HL-60 (cell line): ENCODE results near the gene CNTNAP5.

ENCODE experiments used
- DNase-seq, 2 experiments: peaks; one replicate each; pipeline ENCODE4 v3.0.0-alpha.2; 2010 to 2020; ENCODE audit warnings: low read depth in 1 of 2, low spot score in 1 of 2
- H3K27ac ChIP-seq: fragments of 250-450 bp; sonication (Bioruptor Pico); replicated peaks from 2 replicates; pipeline ENCODE4 v1.5.1; 2020; ENCODE audit warnings: mild to moderate bottlenecking, moderate library complexity
- H3K27me3 ChIP-seq: fragments of 250-450 bp; sonication (Bioruptor Pico); 2 replicates; pipeline ENCODE4 v1.5.1; 2021; ENCODE audit warnings: mild to moderate bottlenecking, moderate library complexity; ENCODE audit not compliant: insufficient read depth, poor library complexity, severe bottlenecking
- H3K4me3 ChIP-seq: replicated peaks from 2 replicates; pipeline ENCODE4 v1.5.1; 2011; ENCODE audit warnings: mild to moderate bottlenecking, control low read depth, low read length; ENCODE audit not compliant: insufficient read depth
- CTCF ChIP-seq: IDR thresholded peaks from one replicate; pipeline ENCODE4 v1.5.1; 2011; ENCODE audit warnings: low read length, control low read depth, inconsistent platforms; ENCODE audit not compliant: insufficient read depth
- GABPA ChIP-seq: IDR thresholded peaks from 2 replicates; pipeline ENCODE4 v1.6.1; 2012; ENCODE audit warnings: low read depth
- POLR2AphosphoS5 ChIP-seq: IDR thresholded peaks from 2 replicates; pipeline ENCODE4 v1.6.1; 2012; ENCODE audit warnings: low read depth
- SPI1 ChIP-seq: IDR thresholded peaks from 2 replicates; pipeline ENCODE4 v1.6.1; 2012; ENCODE audit warnings: low read depth, mild to moderate bottlenecking, borderline replicate concordance
- TF ChIP-seq, protein P1 (sequence below): IDR thresholded peaks from 2 replicates; pipeline ENCODE4 v1.6.1; 2012; ENCODE audit warnings: low read depth; ENCODE audit not compliant: insufficient replicate concordance

The CNTNAP5 gene

DNA sequence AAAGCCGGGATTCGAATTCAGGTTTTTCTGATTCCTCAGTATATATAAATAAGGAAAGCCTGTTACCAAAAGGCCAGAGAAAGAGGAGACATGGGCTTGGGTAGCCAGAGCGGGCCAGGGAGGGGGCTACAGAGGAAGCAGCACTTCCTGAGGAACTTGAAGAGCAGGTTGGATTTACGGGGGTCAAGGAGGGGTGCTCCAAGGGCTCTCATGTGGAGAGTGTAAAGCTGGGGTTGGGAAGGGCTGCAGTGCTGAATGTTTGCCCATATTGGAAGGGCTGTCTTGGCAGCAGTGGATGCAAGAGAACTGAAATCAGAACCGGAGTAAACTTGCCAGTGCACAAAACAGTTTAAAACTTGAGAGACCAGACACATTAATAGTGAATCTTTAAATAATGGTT lies 511.5 kb downstream of the CNTNAP5 start:
- no peak overlapping the region for H3K27ac ChIP-seq
- TF ChIP-seq SPI1 (no peak), GABPA (no peak), CTCF (no peak), POLR2AphosphoS5 (no peak)
- TF ChIP-seq, protein P1, sequence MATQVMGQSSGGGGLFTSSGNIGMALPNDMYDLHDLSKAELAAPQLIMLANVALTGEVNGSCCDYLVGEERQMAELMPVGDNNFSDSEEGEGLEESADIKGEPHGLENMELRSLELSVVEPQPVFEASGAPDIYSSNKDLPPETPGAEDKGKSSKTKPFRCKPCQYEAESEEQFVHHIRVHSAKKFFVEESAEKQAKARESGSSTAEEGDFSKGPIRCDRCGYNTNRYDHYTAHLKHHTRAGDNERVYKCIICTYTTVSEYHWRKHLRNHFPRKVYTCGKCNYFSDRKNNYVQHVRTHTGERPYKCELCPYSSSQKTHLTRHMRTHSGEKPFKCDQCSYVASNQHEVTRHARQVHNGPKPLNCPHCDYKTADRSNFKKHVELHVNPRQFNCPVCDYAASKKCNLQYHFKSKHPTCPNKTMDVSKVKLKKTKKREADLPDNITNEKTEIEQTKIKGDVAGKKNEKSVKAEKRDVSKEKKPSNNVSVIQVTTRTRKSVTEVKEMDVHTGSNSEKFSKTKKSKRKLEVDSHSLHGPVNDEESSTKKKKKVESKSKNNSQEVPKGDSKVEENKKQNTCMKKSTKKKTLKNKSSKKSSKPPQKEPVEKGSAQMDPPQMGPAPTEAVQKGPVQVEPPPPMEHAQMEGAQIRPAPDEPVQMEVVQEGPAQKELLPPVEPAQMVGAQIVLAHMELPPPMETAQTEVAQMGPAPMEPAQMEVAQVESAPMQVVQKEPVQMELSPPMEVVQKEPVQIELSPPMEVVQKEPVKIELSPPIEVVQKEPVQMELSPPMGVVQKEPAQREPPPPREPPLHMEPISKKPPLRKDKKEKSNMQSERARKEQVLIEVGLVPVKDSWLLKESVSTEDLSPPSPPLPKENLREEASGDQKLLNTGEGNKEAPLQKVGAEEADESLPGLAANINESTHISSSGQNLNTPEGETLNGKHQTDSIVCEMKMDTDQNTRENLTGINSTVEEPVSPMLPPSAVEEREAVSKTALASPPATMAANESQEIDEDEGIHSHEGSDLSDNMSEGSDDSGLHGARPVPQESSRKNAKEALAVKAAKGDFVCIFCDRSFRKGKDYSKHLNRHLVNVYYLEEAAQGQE = no peak
- DNase-seq = no peak
- H3K27me3 ChIP-seq = no peaks in the 10 kb centered on the region
- H3K4me3 ChIP-seq = no peak overlapping the region

DNA sequence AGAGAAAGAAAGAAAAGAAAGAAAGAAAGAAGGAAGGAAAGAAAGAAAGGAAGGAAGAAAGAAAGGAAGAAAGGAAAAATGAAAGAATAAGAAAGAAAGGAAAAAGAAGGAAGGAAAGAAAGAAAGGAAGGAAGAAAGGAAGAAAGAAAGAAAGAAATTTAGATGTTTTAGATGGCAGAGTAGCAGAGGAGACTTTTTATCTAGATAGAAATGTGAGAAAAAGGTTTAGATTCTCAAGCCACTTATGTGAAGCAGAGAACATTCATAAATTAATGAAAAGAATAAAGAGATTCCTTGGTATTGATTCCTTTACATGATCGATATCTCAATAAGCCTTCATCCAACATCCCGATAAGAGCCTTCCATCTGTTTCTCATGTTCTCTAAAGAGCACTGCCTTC lies 513.5 kb downstream of the CNTNAP5 start:
- no peak for TF ChIP-seq POLR2AphosphoS5
- no peak for TF ChIP-seq CTCF
- TF ChIP-seq GABPA = no peak
- TF ChIP-seq, protein P1 = no peak
- TF ChIP-seq SPI1 = no peak
- Histone ChIP-seq H3K27me3 (no peaks in the 10 kb centered on the region), H3K27ac (no peak overlapping the region), H3K4me3 (no peak overlapping the region)
- DNase-seq = no peak

GRCh38 chr2:124540805-124541204 lies 515.7 kb downstream of the CNTNAP5 start:
- no peaks in the 10 kb centered on the region for H3K27me3 ChIP-seq
- no peak for DNase-seq
- TF ChIP-seq POLR2AphosphoS5 = no peak
- TF ChIP-seq, protein P1 = no peak
- TF ChIP-seq CTCF = no peak
- no peak for TF ChIP-seq SPI1
- TF ChIP-seq GABPA = no peak
- no peak overlapping the region for H3K4me3 ChIP-seq
- no peak overlapping the region for H3K27ac ChIP-seq
